Measurements from ENCODE around the gene AASDHPPT.

Gene AASDHPPT

GRCh38 chr11:106086850-106087249 lies 9.4 kb downstream of the AASDHPPT start:
- DNase-seq: no peak

- DNase-seq: peak; percentile 73
These were observed 10.5 kb downstream of the AASDHPPT start for GRCh38 chr11:106087815-106088435.

- no peak for DNase-seq
These were observed 11.4 kb downstream of the AASDHPPT start for GRCh38 chr11:106088896-106089295.

GRCh38 chr11:106091480-106092123 lies 14.1 kb downstream of the AASDHPPT start:
- no peak for DNase-seq

GRCh38 chr11:106092446-106092845 lies 15.0 kb downstream of the AASDHPPT start:
- no peak for DNase-seq

- DNase-seq: no peak
These were observed 21.6 kb downstream of the AASDHPPT start for GRCh38 chr11:106098893-106099553.

GRCh38 chr11:106101370-106101769 lies 23.9 kb downstream of the AASDHPPT start:
- no peak for DNase-seq

- no peak for DNase-seq
These were observed 24.4 kb downstream of the AASDHPPT start for GRCh38 chr11:106101819-106102218.

GRCh38 chr11:106105986-106106385 lies 28.5 kb downstream of the AASDHPPT start:
- DNase-seq: no peak

GRCh38 chr11:106121570-106122320 lies 44.3 kb downstream of the AASDHPPT start:
- DNase-seq: no peak

GRCh38 chr11:106127604-106128003 lies 50.1 kb downstream of the AASDHPPT start:
- no peak for DNase-seq

GRCh38 chr11:106128740-106129139 lies 51.3 kb downstream of the AASDHPPT start:
- DNase-seq: no peak

- DNase-seq: no peak
These were observed 54.5 kb downstream of the AASDHPPT start for GRCh38 chr11:106131998-106132397.

GRCh38 chr11:106132582-106133354 lies 55.3 kb downstream of the AASDHPPT start:
- DNase-seq: no peak

GRCh38 chr11:106133529-106133928 lies 56.1 kb downstream of the AASDHPPT start:
- DNase-seq: peak; percentile 25

GRCh38 chr11:106137061-106137460 lies 59.6 kb downstream of the AASDHPPT start:
- no peak for DNase-seq

- no peak for DNase-seq
These were observed 60.3 kb downstream of the AASDHPPT start for GRCh38 chr11:106137758-106138157.
